Prostate gland (tissue), 2 donors: ENCODE results near the gene TLR3.

Experiments
- CTCF ChIP-seq, 4 experiments: fragments of 200-600 bp in 2 of 4; fragments of 450-650 bp in 2 of 4; sonication (generic) in 2 of 4; IDR thresholded peaks; 1 replicate in 3 of 4; 2 replicates in 1 of 4; pipeline ENCODE4 v1.5.1; 2016 to 2019; ENCODE audit warnings: antibody characterized with exemption in 4 of 4, mild to moderate bottlenecking in 2 of 4, moderate library complexity in 2 of 4
- POLR2AphosphoS5 ChIP-seq: sonication (generic); formaldehyde crosslinking; IDR thresholded peaks from one replicate; pipeline ENCODE4 v1.6.1; 2017; ENCODE audit warnings: antibody characterized with exemption

DNA sequence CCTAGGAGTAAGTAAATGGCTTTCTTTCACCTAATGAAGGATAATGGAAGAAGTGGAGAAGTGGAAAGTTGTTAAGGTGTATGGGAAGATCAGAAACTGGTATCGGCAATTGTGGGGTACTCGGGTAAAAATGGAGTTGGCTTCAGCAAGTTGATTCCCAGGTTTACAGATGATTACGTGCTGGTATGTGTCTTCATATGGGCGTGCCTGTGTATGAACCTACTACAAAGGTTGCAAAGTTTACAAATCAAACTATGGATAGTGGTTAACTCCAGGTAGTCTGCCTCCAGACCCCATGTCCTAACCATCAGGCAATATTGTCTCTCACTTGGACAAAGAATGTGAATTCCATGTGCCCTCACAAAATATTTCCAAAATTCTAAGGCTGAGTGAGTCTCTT, 773 bp downstream of the TLR3 start:
- TF ChIP-seq POLR2AphosphoS5, result no peak
- TF ChIP-seq CTCF (IDR thresholded peaks at IDR 0.05), result no peak
